HCT116 (cell line): ENCODE results near the gene DNAJC4.

Source experiments
- TCF7L2 ChIP-seq: IDR thresholded peaks from 2 replicates; pipeline ENCODE4 v1.7.0; 2011; ENCODE audit warnings: borderline replicate concordance, inconsistent platforms; ENCODE audit not compliant: insufficient read depth, insufficient read length; ENCODE audit errors: extremely low read depth
- TF ChIP-seq, protein P1 (sequence below), 3 experiments: fragments of 200-600 bp in 1 of 3; sonication (generic) in 1 of 3; IDR thresholded peaks in 2 of 3; conservative IDR thresholded peaks in 1 of 3; 2 replicates each; pipeline ENCODE4 v1.5.1; 2012 to 2017; ENCODE audit warnings: low read depth in 2 of 3, low read length in 2 of 3, antibody characterized with exemption in 1 of 3, borderline replicate concordance in 1 of 3, control low read depth in 1 of 3, mild to moderate bottlenecking in 1 of 3, mixed read lengths in 1 of 3, mixed run types in 1 of 3, moderate library complexity in 1 of 3; ENCODE audit not compliant: insufficient read depth in 1 of 3

DNA sequence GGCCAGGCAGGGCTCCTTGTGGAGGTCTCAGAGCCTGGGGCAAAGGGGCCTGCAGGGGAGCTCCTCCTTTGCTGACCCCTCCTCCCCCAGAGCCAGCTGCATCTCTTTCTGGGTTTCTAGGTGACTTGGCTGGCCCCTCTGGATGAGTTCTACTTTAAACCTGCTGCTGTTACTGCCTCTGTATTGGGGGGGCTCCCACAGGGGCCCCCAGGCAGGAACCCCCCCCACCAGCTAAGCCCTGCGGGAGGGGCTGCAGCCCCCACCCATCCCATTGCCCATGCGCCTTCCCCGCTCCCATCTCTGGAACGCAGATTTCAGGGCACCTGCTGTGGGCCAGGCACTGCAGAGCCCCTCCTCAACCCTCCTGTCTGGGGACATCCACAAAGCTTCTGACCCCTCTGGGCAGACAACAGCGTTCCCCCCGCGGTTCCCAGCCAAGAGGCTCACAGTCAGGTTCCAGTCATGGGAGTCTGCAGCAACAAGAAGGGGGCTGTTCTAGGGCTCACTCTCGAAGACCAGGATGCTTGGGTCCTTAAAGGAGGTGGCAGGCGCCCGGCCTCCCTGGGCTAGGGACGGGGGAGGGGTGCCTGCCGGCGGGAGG lies 20.2 kb downstream of the DNAJC4 start:
- TF ChIP-seq, protein P1, sequence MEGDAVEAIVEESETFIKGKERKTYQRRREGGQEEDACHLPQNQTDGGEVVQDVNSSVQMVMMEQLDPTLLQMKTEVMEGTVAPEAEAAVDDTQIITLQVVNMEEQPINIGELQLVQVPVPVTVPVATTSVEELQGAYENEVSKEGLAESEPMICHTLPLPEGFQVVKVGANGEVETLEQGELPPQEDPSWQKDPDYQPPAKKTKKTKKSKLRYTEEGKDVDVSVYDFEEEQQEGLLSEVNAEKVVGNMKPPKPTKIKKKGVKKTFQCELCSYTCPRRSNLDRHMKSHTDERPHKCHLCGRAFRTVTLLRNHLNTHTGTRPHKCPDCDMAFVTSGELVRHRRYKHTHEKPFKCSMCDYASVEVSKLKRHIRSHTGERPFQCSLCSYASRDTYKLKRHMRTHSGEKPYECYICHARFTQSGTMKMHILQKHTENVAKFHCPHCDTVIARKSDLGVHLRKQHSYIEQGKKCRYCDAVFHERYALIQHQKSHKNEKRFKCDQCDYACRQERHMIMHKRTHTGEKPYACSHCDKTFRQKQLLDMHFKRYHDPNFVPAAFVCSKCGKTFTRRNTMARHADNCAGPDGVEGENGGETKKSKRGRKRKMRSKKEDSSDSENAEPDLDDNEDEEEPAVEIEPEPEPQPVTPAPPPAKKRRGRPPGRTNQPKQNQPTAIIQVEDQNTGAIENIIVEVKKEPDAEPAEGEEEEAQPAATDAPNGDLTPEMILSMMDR (IDR thresholded peaks at IDR 0.05 in 2 of 3, conservative IDR thresholded peaks at IDR 0.05 in 1 of 3; ENCODE audit: borderline replicate concordance in 1 of 3, insufficient read depth in 1 of 3, low read depth in 2 of 3, low read length in 2 of 3), result no peak
- TF ChIP-seq TCF7L2, result no peak
